DMS53 treated with DMSO at 0.1 percent for 48 hours (cell line): ENCODE measurements around the gene TTLL1.
A peak's percentile ranks its signal among the peaks of the same experiment; 100 is the strongest.

ENCODE experiments used
- DNase-seq: peaks from one replicate; lab custom pipeline; 2025; ENCODE audit not compliant: unreplicated experiment; lab: John Stamatoyannopoulos, UW

Gene TTLL1

DNA sequence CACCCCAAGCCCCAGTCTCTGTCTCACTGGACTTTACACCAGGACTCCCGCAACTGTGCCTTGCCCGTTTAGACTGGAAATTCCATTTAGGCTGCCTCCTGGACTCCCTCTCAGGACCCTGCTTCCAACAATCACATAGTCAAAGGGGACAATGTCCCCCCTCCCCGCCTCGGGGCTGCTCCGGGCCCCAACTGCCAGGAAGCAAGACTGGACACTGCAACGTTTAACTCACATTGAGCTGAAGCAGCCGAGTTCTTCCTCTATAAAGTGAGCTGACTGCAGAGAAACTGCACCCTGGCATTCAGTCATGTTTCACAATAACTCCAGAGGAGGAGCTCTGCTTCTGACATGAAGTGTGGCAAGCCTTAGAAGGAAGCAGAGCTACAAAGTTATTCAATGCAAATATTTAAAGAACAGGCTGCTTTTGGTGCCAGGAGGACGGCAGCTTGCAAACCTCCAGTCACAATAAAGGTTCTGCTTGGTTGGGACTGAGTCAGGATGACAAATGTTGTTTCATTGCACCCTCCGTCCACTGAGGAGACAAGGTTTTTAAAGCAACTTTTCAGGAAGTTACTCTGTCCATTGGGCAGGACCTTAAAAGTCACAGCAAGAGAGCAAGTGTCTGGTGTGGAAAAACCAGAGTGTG lies 94.2 kb downstream of the TTLL1 start:
- DNase-seq = peak; percentile 42

- no peak for DNase-seq
Observed at GRCh38 chr22:42994276-42994916, 94.8 kb downstream of the TTLL1 start.

GRCh38 chr22:42993651-42994275 lies 95.4 kb downstream of the TTLL1 start:
- no peak for DNase-seq

DNA sequence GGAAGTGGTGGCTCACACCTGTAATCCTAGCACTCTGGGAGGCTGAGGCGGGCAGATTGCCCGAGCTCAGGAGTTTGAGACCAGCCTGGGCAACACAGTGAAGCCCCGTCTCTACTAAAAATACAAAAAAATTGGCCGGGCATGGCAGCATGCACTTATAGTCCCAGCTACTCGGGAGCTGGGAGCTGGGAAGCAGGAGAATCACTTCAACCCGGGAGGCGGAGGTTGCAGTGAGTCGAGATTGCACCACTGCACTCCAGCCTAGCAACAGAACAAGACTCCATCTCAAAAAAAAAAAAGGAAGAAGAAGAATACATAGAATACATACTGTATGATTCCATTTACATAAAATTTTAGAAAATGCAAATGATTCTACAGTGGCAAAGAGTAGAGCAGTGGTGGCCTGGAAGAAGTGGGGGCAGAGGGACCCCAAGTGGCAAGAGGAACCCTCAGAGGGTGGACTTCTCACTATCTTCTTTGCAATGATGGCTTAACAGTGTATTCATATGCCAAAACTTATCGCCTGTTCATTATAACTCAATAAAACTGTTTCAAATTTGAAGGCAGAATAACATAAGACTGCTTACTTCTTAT lies 96.2 kb downstream of the TTLL1 start:
- DNase-seq = no peak

DNA sequence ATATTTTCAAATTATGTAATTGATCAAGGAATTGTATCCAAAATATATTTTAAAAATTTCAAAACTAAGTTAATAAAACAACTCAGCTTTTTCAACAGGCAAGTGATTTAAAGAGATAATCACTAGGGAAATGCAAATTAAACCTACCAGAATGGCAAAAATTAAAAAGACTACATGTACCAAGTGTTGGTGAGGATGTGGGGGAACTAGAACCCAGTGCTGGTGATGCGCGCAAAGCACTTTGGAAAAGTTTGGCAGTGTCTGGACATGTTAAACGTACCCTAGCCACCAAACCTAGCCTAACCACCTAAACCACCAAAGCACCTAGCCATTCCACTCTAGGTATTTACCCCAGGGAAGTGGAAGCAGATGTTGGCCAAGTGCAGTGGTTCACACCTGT lies 97.1 kb downstream of the TTLL1 start:
- DNase-seq = no peak

DNA sequence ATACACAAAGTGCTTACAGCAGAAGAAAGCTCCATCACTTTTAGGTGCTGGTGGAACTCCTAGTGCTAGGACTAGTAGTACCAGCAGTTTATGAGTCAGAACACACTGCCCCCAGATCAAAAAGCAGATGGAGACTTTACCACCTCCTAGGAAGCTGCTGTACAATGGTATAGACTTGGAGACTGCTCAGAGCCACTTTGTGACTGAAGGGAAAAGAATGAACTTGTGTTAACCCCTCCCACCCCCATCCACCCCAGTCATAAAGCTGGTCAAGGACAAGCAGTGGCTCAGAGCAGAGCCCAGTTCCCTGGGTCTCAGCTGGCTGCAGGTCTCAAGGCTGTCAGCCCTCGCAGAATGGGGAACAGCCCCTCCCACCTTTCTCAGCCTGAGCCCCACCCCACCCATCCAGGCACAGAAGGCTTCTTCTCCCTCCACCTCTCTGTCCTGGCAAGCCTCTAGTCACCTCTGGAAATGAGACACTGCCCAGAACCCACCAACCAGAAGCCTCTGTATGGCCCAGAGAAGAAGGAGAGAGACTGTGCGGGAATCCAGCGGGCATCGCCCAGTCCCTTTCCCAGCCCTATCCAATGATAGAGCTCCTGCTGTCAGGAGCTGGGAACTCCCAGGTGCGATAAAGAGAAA lies 98.1 kb downstream of the TTLL1 start:
- no peak for DNase-seq

DNA sequence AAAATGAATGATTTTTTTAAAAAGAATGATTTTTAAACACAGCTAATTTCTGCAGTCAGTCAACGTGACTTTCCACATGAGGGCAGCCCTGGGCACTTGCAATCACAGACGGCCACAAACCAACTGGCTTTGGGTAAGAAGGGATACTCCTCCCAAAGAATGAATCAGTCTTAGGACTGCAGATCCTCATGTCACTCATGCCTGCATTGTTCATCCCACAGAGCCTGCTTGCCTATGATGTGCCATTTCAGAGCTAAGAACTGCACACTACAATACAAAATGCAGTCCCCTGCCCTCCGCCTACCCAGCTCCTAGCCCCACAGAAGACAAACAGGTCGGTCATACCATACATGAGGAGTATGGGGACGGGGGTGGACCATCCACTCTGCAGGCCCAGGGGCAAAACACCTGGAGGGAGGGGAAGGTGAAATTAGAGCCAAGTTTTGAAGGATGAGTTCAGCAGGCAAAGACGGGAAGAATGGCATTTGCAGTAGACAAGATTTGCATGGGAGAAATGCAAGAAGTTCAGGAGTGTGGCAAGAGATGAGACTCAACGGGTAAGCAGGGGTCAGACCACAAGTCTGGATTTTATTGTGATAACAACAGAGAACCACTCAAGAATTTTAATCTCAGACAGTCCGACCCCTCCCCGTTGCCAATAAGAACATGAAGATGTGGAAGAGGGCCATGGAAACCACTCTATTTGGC lies 98.9 kb downstream of the TTLL1 start:
- DNase-seq = no peak
